BLaER1 treated with 17β-estradiol and CSF1 and Interleukin-3, amounts not matched to agents 10 nM and 100 nM (cell line): ENCODE results near the gene C7.
A peak's percentile ranks its signal among the peaks of the same experiment; 100 is the strongest.
"Not testable (repeated sequence)": the region's sequence is repeated elsewhere in the genome, so short reads cannot be mapped to it uniquely, and the experiment has no call there.

Source experiments
- H3K27ac ChIP-seq, 11 experiments: shearing (Covaris generic); formaldehyde crosslinking; 2 replicates each; pipeline ENCODE4 v1.8.1; 2022
- H3K27me3 ChIP-seq, 11 experiments: shearing (Covaris generic); formaldehyde crosslinking; 2 replicates each; pipeline ENCODE4 v1.8.1; 2022
- H3K36me3 ChIP-seq, 11 experiments: shearing (Covaris generic); formaldehyde crosslinking; 2 replicates each; pipeline ENCODE4 v1.8.1; 2022
- H3K4me1 ChIP-seq, 10 experiments: shearing (Covaris generic); formaldehyde crosslinking; 2 replicates each; pipeline ENCODE4 v1.8.1; 2022
- H3K4me2 ChIP-seq, 11 experiments: shearing (Covaris generic); formaldehyde crosslinking; 2 replicates each; pipeline ENCODE4 v1.8.1; 2022
- H3K4me3 ChIP-seq, 10 experiments: shearing (Covaris generic); formaldehyde crosslinking; 2 replicates each; pipeline ENCODE4 v1.8.1; 2022
- H3K9ac ChIP-seq, 11 experiments: shearing (Covaris generic); formaldehyde crosslinking; 2 replicates each; pipeline ENCODE4 v1.8.1; 2022
- H3K9me3 ChIP-seq, 11 experiments: shearing (Covaris generic); formaldehyde crosslinking; replicated peaks in 1 of 11; 2 replicates each; pipeline ENCODE4 v1.8.1; 2022
- H4K20me1 ChIP-seq, 11 experiments: shearing (Covaris generic); formaldehyde crosslinking; 2 replicates each; pipeline ENCODE4 v1.8.1; 2022
- Cebpa-rat ChIP-seq, 11 experiments: shearing (Covaris generic); IDR thresholded peaks; 2 replicates each; pipeline ENCODE4 v1.8.1; 2022

Gene C7

GRCh38 chr5:40909264-40909663 is at the start of gene C7:
TSS of gene C7 (plus strand) at chr5:40909497. CDS start at chr5:40909611, 114 bp downstream.
- H3K4me3 ChIP-seq: no peak within 1 kb of the TSS
- H3K4me1 ChIP-seq: no peaks in the 10 kb centered on the region
- no peaks in the 10 kb centered on the region for H3K27me3 ChIP-seq
- H3K9ac ChIP-seq: no peak within 1 kb of the TSS
- H4K20me1 ChIP-seq: no peaks in the 10 kb centered on the region
- no peaks in the 10 kb centered on the region for H3K36me3 ChIP-seq
- TF ChIP-seq Cebpa-rat (IDR thresholded peaks at IDR 0.05): no peak
- no peak within 1 kb of the TSS for H3K27ac ChIP-seq
- H3K4me2 ChIP-seq: no peak within 1 kb of the TSS
- no peaks in the 10 kb centered on the region for H3K9me3 ChIP-seq

GRCh38 chr5:40860711-40861110 is 48.6 kb upstream of the C7 start:
- no peaks in the 10 kb centered on the region for H4K20me1 ChIP-seq
- peaks cover 23 to 33% (median 30%) of the 10 kb centered on the region in 11 experiments for H3K9me3 ChIP-seq
- peaks cover 0 to 15% (median 0%) of the 10 kb centered on the region in 11 experiments; a peak in 4 of 22 replicates for H3K36me3 ChIP-seq
- no peak overlapping the region for H3K27ac ChIP-seq
- H3K27me3 ChIP-seq: no peaks in the 10 kb centered on the region
- no peak for TF ChIP-seq Cebpa-rat (IDR thresholded peaks at IDR 0.05)
- H3K4me2 ChIP-seq: no peak overlapping the region
- H3K4me3 ChIP-seq: no peak overlapping the region
- no peak overlapping the region for H3K9ac ChIP-seq
- no peaks in the 10 kb centered on the region for H3K4me1 ChIP-seq

- not testable (repeated sequence) for H3K27ac ChIP-seq, H3K4me2 ChIP-seq, H3K27me3 ChIP-seq, H4K20me1 ChIP-seq, H3K9ac ChIP-seq, H3K4me1 ChIP-seq, H3K4me3 ChIP-seq
- Histone ChIP-seq H3K9me3 (peaks cover 23 to 38% (median 32%) of the 10 kb centered on the region in 11 experiments), H3K36me3 (peaks cover 0 to 11% (median 0%) of the 10 kb centered on the region in 11 experiments; a peak in 2 of 22 replicates)
Measured at GRCh38 chr5:40865004-40865403, 44.3 kb upstream of the C7 start.

GRCh38 chr5:40866844-40867243 is 42.5 kb upstream of the C7 start:
- Histone ChIP-seq H3K4me3 (no peak overlapping the region), H3K36me3 (peaks cover 0 to 11% (median 0%) of the 10 kb centered on the region in 11 experiments; a peak in 2 of 22 replicates)

DNA sequence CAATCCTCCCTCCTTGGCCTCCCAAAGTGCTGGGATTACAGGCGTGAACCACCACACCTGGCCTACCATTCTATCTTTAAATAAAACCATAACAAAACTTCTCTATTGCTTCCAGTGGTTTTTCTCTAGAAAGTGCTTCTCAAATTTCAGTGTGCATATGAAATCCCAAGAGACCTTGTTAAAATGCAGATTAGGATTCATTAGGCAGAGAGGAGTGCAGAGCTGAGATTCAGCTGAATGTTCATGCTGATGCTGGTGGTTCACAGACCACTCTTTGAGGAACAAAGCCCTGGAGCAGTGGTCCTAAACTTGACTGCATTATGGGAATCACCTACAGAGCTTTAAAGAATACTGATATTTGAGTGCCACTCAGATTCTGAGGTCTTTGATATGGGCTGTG is 39.9 kb upstream of the C7 start:
- Histone ChIP-seq H3K4me1 (peaks cover 0 to 10% (median 0%) of the 10 kb centered on the region in 10 experiments; a peak in 2 of 20 replicates), H3K27ac (no peak overlapping the region), H3K36me3 (no peaks in the 10 kb centered on the region; a peak in 1 of 22 replicates), H3K4me3 (no peak overlapping the region), H3K27me3 (no peaks in the 10 kb centered on the region), H3K4me2 (no peak overlapping the region), H4K20me1 (no peaks in the 10 kb centered on the region), H3K9me3 (peaks cover 12 to 21% (median 18%) of the 10 kb centered on the region in 11 experiments), H3K9ac (no peak overlapping the region)
- TF ChIP-seq Cebpa-rat (IDR thresholded peaks at IDR 0.05): no peak

More at GRCh38 chr5:40866844-40867243, 42.5 kb upstream of the C7 start:
- H3K27ac ChIP-seq: no peak overlapping the region
- H4K20me1 ChIP-seq: no peaks in the 10 kb centered on the region
- TF ChIP-seq Cebpa-rat (IDR thresholded peaks at IDR 0.05): no peak
- H3K4me2 ChIP-seq: no peak overlapping the region
- peaks cover 23 to 38% (median 32%) of the 10 kb centered on the region in 11 experiments for H3K9me3 ChIP-seq
- no peaks in the 10 kb centered on the region for H3K4me1 ChIP-seq
- no peak overlapping the region for H3K9ac ChIP-seq
- H3K27me3 ChIP-seq: no peaks in the 10 kb centered on the region

DNA sequence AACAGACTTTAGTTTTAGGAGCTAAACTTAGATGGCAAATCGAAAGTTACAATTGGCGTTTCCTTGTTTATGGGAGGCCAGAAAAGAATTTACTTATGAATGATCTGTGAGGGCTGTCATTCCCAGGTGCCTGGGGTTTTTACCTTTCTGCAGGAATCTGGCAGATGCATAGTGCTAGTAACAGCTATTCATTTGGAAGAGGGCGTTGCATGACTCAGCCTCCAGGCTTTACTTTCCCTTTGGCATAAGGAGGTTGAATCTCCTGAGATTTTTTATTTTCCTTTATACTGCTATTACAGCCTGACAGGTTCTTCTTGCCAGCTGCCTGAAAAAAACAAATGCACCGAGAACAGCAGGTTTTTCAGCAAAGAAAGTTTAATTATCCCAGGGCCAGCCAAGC is 38.1 kb upstream of the C7 start:
- Histone ChIP-seq H3K9me3 (peaks cover 0 to 4% (median 1%) of the 10 kb centered on the region in 11 experiments; a peak in 8 of 22 replicates), H3K4me1 (peaks cover 0 to 10% (median 0%) of the 10 kb centered on the region in 10 experiments; a peak in 2 of 20 replicates), H4K20me1 (no peaks in the 10 kb centered on the region), H3K36me3 (no peaks in the 10 kb centered on the region; a peak in 1 of 22 replicates), H3K4me3 (no peak overlapping the region), H3K9ac (no peak overlapping the region), H3K4me2 (no peak overlapping the region), H3K27ac (no peak overlapping the region), H3K27me3 (no peaks in the 10 kb centered on the region)
- TF ChIP-seq Cebpa-rat (IDR thresholded peaks at IDR 0.05): no peak

GRCh38 chr5:40872253-40872652 is 37.0 kb upstream of the C7 start:
- peaks cover 0 to 12% (median under 1%) of the 10 kb centered on the region in 11 experiments; a peak in 9 of 22 replicates for H3K9me3 ChIP-seq
- H3K9ac ChIP-seq, H3K4me2 ChIP-seq: not testable (repeated sequence)

GRCh38 chr5:40873286-40873880 is 35.9 kb upstream of the C7 start:
- Histone ChIP-seq H3K4me3 (no peak overlapping the region), H3K9me3 (peaks cover 0 to 19% (median 5%) of the 10 kb centered on the region in 11 experiments; a peak in 10 of 22 replicates), H3K4me1 (peaks cover 0 to 10% (median 0%) of the 10 kb centered on the region in 10 experiments; a peak in 2 of 20 replicates), H3K4me2 (peak overlapping the region in 2 of 11 experiments; percentile 28 to 32; a peak in 2 of 22 replicates), H3K9ac (no peak overlapping the region), H3K27ac (no peak overlapping the region), H3K36me3 (peaks cover 0 to 6% (median 0%) of the 10 kb centered on the region in 11 experiments; a peak in 1 of 22 replicates), H4K20me1 (no peaks in the 10 kb centered on the region), H3K27me3 (no peaks in the 10 kb centered on the region)
- no peak for TF ChIP-seq Cebpa-rat (IDR thresholded peaks at IDR 0.05)

More at GRCh38 chr5:40872253-40872652, 37.0 kb upstream of the C7 start:
- H3K36me3 ChIP-seq, H3K4me3 ChIP-seq, H4K20me1 ChIP-seq, H3K27ac ChIP-seq, H3K27me3 ChIP-seq: not testable (repeated sequence)
- H3K4me1 ChIP-seq: peaks cover 0 to 10% (median 0%) of the 10 kb centered on the region in 10 experiments; a peak in 2 of 20 replicates

DNA sequence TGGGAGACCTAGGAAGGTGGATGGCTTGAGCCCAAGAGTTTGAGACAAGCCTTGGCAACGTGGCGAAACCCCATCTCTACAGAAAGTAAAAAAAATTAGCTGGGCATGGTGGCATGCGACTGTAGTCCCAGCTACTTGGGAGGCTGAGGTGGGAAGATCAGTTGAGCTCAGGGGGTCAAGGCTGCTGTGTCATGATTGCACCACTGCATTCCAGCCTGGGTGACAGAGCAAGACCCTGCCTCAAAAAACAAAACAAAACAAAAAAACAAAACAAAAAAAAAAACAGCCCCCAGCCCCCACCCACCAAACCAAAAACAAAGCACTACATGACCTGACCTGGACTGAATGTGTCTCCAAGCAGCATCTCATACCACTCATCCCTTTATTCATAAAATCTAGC is 33.3 kb upstream of the C7 start:
- Histone ChIP-seq H3K36me3 (peaks cover 0 to 6% (median 0%) of the 10 kb centered on the region in 11 experiments; a peak in 1 of 22 replicates), H3K27me3 (no peaks in the 10 kb centered on the region), H3K4me3 (no peak overlapping the region), H3K4me1 (peaks cover 0 to 10% (median 0%) of the 10 kb centered on the region in 10 experiments; a peak in 2 of 20 replicates), H3K9me3 (peaks cover 0 to 19% (median 5%) of the 10 kb centered on the region in 11 experiments; a peak in 10 of 22 replicates), H3K27ac (no peak overlapping the region), H4K20me1 (no peaks in the 10 kb centered on the region), H3K9ac (no peak overlapping the region), H3K4me2 (no peak overlapping the region)
- TF ChIP-seq Cebpa-rat (IDR thresholded peaks at IDR 0.05): no peak
